SK-N-SH (cell line): ENCODE results near the gene OLFML2A. TPM values are rescaled to one million over a fixed set of nuclear protein-coding genes. Genes with fewer than 3 reads are reported as not detected.

Experiments
- CTCF ChIA-PET: fragments of 300-600, 350-600 bp; formaldehyde crosslinking; extraction: SDS; loops from one replicate; lab custom pipeline; 2021; lab: Yijun Ruan, JAX
- POLR2A ChIA-PET: fragments of 350-600 bp; sonication (Branson Sonifier 250); formaldehyde crosslinking; extraction: SDS; loops from one replicate; lab custom pipeline; 2020; ENCODE audit warnings: antibody characterized with exemption, inconsistent platforms; lab: Yijun Ruan, JAX
- DNase-seq: peaks from one replicate; pipeline ENCODE4 v3.0.0; 2012
- H2AFZ ChIP-seq: fragments of 200-600 bp; sonication (generic); 2 replicates; pipeline ENCODE4 v1.8.1; 2016; ENCODE audit warnings: antibody characterized with exemption, mild to moderate bottlenecking, low read depth
- H3F3A ChIP-seq: fragments of 200-600 bp; sonication (generic); replicated peaks from 2 replicates; pipeline ENCODE3; 2016; ENCODE audit warnings: antibody characterized with exemption, mild to moderate bottlenecking; ENCODE audit not compliant: insufficient read depth
- H3K27ac ChIP-seq, 2 experiments: fragments of 200-500 bp in 1 of 2; fragments of 200-600 bp in 1 of 2; sonication (Bioruptor generic) in 1 of 2; sonication (generic), shearing (Covaris generic) in 1 of 2; 2 replicates each; pipeline versions ENCODE4 v1.5.1 to v1.6.1; 2014 to 2016; ENCODE audit warnings: low read depth in 2 of 2, inconsistent platforms in 1 of 2, low read length in 1 of 2, mild to moderate bottlenecking in 1 of 2, mixed read lengths in 1 of 2
- H3K27me3 ChIP-seq: fragments of 200-600 bp; sonication (generic), shearing (Covaris generic); 2 replicates; pipeline ENCODE4 v1.6.1; 2016; ENCODE audit warnings: mixed run types; ENCODE audit not compliant: insufficient read depth
- H3K36me3 ChIP-seq, 2 experiments: fragments of 200-500 bp in 1 of 2; fragments of 200-600 bp in 1 of 2; sonication (Bioruptor generic) in 1 of 2; sonication (generic) in 1 of 2; replicated peaks in 1 of 2; 2 replicates each; pipeline versions ENCODE3 to v1.5.1; 2014 to 2016; ENCODE audit warnings: low read length in 1 of 2, mild to moderate bottlenecking in 1 of 2; ENCODE audit not compliant: insufficient read depth in 2 of 2, control insufficient read depth in 1 of 2
- H3K4me1 ChIP-seq, 2 experiments: fragments of 200-500 bp in 1 of 2; fragments of 200-600 bp in 1 of 2; sonication (Bioruptor generic) in 1 of 2; sonication (generic), shearing (Covaris generic) in 1 of 2; 2 replicates each; pipeline versions ENCODE4 v1.5.1 to v1.6.1; 2014 to 2016; ENCODE audit warnings: low read depth in 1 of 2, low read length in 1 of 2, mixed run types in 1 of 2; ENCODE audit not compliant: insufficient read depth in 2 of 2, control insufficient read depth in 1 of 2
- H3K4me2 ChIP-seq: fragments of 200-600 bp; sonication (generic), shearing (Covaris generic); 2 replicates; pipeline ENCODE4 v1.6.1; 2017; ENCODE audit warnings: mixed run types
- H3K4me3 ChIP-seq, 2 experiments: fragments of 200-500 bp in 1 of 2; fragments of 200-600 bp in 1 of 2; sonication (Bioruptor generic) in 1 of 2; sonication (generic), shearing (Covaris generic) in 1 of 2; 2 replicates each; pipeline versions ENCODE4 v1.5.1 to v1.8.1; 2014 to 2016; ENCODE audit warnings: low read depth in 2 of 2, inconsistent platforms in 1 of 2, low read length in 1 of 2, mild to moderate bottlenecking in 1 of 2, mixed read lengths in 1 of 2, moderate library complexity in 1 of 2
- H3K79me2 ChIP-seq: fragments of 200-600 bp; sonication (generic); 2 replicates; pipeline ENCODE4 v1.8.1; 2017; ENCODE audit warnings: mild to moderate bottlenecking; ENCODE audit not compliant: insufficient read depth
- H3K9ac ChIP-seq: fragments of 200-600 bp; sonication (generic); 2 replicates; pipeline ENCODE4 v1.6.1; 2017; ENCODE audit warnings: mixed run types
- H3K9me2 ChIP-seq: fragments of 200-600 bp; sonication (generic); 2 replicates; pipeline ENCODE4 v1.6.1; 2017; ENCODE audit warnings: mixed run types
- H3K9me3 ChIP-seq: fragments of 200-600 bp; sonication (generic); 2 replicates; pipeline ENCODE4 v1.6.1; 2017; ENCODE audit warnings: mixed run types, mild to moderate bottlenecking, moderate library complexity
- H4K20me1 ChIP-seq: fragments of 200-600 bp; sonication (generic); 2 replicates; pipeline ENCODE4 v1.6.1; 2017; ENCODE audit warnings: mild to moderate bottlenecking, mixed run types; ENCODE audit not compliant: insufficient read depth
- CTCF ChIP-seq: fragments of 200-600 bp; sonication (generic); IDR thresholded peaks from 2 replicates; pipeline ENCODE4 v1.6.1; 2017; ENCODE audit warnings: antibody characterized with exemption, mild to moderate bottlenecking, moderate library complexity
- FOSL2 ChIP-seq: IDR thresholded peaks from 2 replicates; pipeline ENCODE4 v1.4.0; 2012; ENCODE audit warnings: low read depth, mild to moderate bottlenecking, moderate library complexity, borderline replicate concordance
- FOXJ3 ChIP-seq: sonication (generic); formaldehyde crosslinking; IDR thresholded peaks from 2 replicates; pipeline ENCODE4 v1.5.1; 2020; ENCODE audit warnings: mild to moderate bottlenecking, missing genetic modification reagents
- IRF3 ChIP-seq: fragments of 150-350 bp; IDR thresholded peaks from 2 replicates; pipeline ENCODE4 v1.6.1; 2016; ENCODE audit warnings: mild to moderate bottlenecking, low read depth, low read length
- MEF2A ChIP-seq: IDR thresholded peaks from 2 replicates; pipeline ENCODE4 v1.4.0; 2012; ENCODE audit warnings: low read depth, borderline replicate concordance
- MXI1 ChIP-seq: IDR thresholded peaks from 2 replicates; pipeline ENCODE4 v1.6.1; 2012; ENCODE audit warnings: mild to moderate bottlenecking, low read depth, low read length, improper control_type of control experiment
- NFIC ChIP-seq: IDR thresholded peaks from 2 replicates; pipeline ENCODE4 v1.4.0; 2012; ENCODE audit warnings: borderline replicate concordance
- POLR2AphosphoS5 ChIP-seq: IDR thresholded peaks from 2 replicates; pipeline ENCODE4 v1.6.1; 2012; ENCODE audit warnings: low read depth, low read length
- RAD21 ChIP-seq: IDR thresholded peaks from 2 replicates; pipeline ENCODE4 v1.6.1; 2012; ENCODE audit warnings: mild to moderate bottlenecking, low read length
- RFX5 ChIP-seq: IDR thresholded peaks from 2 replicates; pipeline ENCODE4 v1.6.1; 2012; ENCODE audit warnings: mild to moderate bottlenecking, improper control_type of control experiment, low read length
- RXRA ChIP-seq: IDR thresholded peaks from 2 replicates; pipeline ENCODE4 v1.4.0; 2012; ENCODE audit warnings: low read depth, mild to moderate bottlenecking, borderline replicate concordance
- TAF1 ChIP-seq: IDR thresholded peaks from 2 replicates; pipeline ENCODE4 v1.6.1; 2012; ENCODE audit warnings: low read depth, mild to moderate bottlenecking, low read length, moderate library complexity, borderline replicate concordance
- USF1 ChIP-seq: IDR thresholded peaks from 2 replicates; pipeline ENCODE4 v1.4.0; 2012; ENCODE audit warnings: low read depth, borderline replicate concordance
- YY1 ChIP-seq: IDR thresholded peaks from 2 replicates; pipeline ENCODE4 v1.4.0; 2012; ENCODE audit warnings: low read depth, mild to moderate bottlenecking
- ZBTB33 ChIP-seq: IDR thresholded peaks from 2 replicates; pipeline ENCODE4 v1.4.0; 2012; ENCODE audit warnings: low read depth, borderline replicate concordance
- WGBS: methylation state at CpG from one replicate; pipeline ENCODE4 v1.1.6; 2017; ENCODE audit warnings: low lambda C conversion rate; 5-methylcytosine and 5-hydroxymethylcytosine counted together
- polyA plus RNA-seq, 3 experiments: library from polyadenylated mRNA; depleted of rRNA; stranded (reverse); fragments of >200 nt; gene quantifications; 2 replicates each; pipeline ENCODE4 v1.2.3, GENCODE V29; 2012
- TF ChIP-seq, protein P1 (sequence below): IDR thresholded peaks from 2 replicates; pipeline ENCODE4 v1.6.1; 2012; ENCODE audit warnings: mild to moderate bottlenecking, low read depth, low read length, moderate library complexity
- TF ChIP-seq, protein P2 (sequence below): fragments of 150-350 bp; IDR thresholded peaks from 2 replicates; pipeline ENCODE4 v1.6.1; 2017; ENCODE audit warnings: antibody characterized with exemption, low read length, low read depth, borderline replicate concordance

The OLFML2A gene
- polyA plus RNA-seq, 1 of the 3 experiments (the other 2 are of a cell fraction) = 7.7 TPM

DNA sequence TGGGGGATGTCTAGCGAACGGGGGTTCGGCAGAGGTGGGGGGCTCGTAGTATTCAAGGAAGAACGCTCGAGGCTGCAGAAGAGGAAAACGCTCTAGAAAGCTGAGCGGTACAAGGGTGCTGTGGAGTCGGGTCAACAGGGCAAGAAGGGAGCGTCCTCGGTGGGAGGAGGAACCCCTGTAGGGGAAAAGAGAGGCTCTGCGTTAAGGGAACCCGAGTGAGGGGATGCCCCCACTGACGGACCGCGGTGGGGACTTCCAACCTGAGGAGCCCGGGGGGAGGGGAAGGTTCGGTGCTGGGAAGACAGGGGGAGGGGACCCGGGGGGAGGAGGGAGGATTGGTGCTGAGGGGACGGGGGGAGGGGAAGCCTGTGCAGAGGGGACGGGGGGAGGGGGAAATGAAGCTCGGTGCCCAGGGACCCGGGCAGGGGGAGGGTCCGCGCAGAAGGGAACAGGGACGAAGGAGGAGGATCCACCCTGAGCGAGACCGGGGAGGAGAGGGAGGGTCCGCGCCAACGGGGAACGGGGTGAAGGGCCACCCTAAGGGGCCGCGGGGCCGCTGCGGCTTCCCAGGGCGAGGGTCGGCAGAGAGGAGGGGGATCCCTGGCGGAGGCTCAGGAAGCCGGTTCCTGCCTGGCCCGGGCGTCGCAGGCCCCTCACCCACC is 6.4 kb upstream of the OLFML2A start (continued):
- TF ChIP-seq FOXJ3 (CRISPR knock-in tag) (no peak), RXRA (no peak), FOSL2 (no peak), POLR2AphosphoS5 (no peak), NFIC (no peak), RFX5 (no peak), CTCF (no peak), MEF2A (no peak)

- Histone ChIP-seq H3K27ac (peak within 1 kb of the TSS; percentile 71 to 82), H3F3A (peaks cover 24% of the 10 kb centered on the region), H3K9me2 (no peaks in the 10 kb centered on the region), H3K4me1 (peaks cover 8 to 16% of the 10 kb centered on the region in 2 experiments; a peak in 3 of 4 replicates), H3K9me3 (no peaks in the 10 kb centered on the region), H4K20me1 (peaks cover 24% of the 10 kb centered on the region; the same call in 1 of the 2 replicates), H3K79me2 (peaks cover 31% of the 10 kb centered on the region), H3K4me2 (peak within 1 kb of the TSS; percentile 97), H2AFZ (peak within 1 kb of the TSS; percentile 81), H3K36me3 (no peaks in the 10 kb centered on the region), H3K4me3 (peak within 1 kb of the TSS; percentile 75 to 92), H3K27me3 (no peaks in the 10 kb centered on the region), H3K9ac (peak within 1 kb of the TSS; percentile 63)
- WGBS = under 1% methylated on average over 14 of the region's 82 CpGs
- peak; percentile 98 for DNase-seq
- CTCF ChIA-PET = interaction anchor here (0.6 to 16.2 kb wide), 52 partner anchors 8 to 606 kb away, joined by 3 to 1436 read pairs (median 4); partner anchors contain the start of genes ARPC5L, RPL35, SCAI and WDR38
- POLR2A ChIA-PET = interaction anchor here (0.9 to 5.0 kb wide), 3 partner anchors 83 to 98 kb away, joined by 3 to 42 read pairs (median 11); partner anchors contain the start of genes ARPC5L, RPL35 and WDR38
- TF ChIP-seq IRF3 (no peak), FOXJ3 (CRISPR knock-in tag) (no peak), RAD21 (no peak), TAF1 (peak; percentile 49; the same call in 1 of the 2 replicates), YY1 (0 out of 2 replicates have a peak, but pooled peaks have one; percentile 20), ZBTB33 (no peak), USF1 (peak; percentile 82), MXI1 (peak; percentile 92)
- TF ChIP-seq, protein P1, sequence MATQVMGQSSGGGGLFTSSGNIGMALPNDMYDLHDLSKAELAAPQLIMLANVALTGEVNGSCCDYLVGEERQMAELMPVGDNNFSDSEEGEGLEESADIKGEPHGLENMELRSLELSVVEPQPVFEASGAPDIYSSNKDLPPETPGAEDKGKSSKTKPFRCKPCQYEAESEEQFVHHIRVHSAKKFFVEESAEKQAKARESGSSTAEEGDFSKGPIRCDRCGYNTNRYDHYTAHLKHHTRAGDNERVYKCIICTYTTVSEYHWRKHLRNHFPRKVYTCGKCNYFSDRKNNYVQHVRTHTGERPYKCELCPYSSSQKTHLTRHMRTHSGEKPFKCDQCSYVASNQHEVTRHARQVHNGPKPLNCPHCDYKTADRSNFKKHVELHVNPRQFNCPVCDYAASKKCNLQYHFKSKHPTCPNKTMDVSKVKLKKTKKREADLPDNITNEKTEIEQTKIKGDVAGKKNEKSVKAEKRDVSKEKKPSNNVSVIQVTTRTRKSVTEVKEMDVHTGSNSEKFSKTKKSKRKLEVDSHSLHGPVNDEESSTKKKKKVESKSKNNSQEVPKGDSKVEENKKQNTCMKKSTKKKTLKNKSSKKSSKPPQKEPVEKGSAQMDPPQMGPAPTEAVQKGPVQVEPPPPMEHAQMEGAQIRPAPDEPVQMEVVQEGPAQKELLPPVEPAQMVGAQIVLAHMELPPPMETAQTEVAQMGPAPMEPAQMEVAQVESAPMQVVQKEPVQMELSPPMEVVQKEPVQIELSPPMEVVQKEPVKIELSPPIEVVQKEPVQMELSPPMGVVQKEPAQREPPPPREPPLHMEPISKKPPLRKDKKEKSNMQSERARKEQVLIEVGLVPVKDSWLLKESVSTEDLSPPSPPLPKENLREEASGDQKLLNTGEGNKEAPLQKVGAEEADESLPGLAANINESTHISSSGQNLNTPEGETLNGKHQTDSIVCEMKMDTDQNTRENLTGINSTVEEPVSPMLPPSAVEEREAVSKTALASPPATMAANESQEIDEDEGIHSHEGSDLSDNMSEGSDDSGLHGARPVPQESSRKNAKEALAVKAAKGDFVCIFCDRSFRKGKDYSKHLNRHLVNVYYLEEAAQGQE = peak; percentile 90
- TF ChIP-seq, protein P2, sequence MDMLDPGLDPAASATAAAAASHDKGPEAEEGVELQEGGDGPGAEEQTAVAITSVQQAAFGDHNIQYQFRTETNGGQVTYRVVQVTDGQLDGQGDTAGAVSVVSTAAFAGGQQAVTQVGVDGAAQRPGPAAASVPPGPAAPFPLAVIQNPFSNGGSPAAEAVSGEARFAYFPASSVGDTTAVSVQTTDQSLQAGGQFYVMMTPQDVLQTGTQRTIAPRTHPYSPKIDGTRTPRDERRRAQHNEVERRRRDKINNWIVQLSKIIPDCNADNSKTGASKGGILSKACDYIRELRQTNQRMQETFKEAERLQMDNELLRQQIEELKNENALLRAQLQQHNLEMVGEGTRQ = peak; percentile 52
Measured at GRCh38 chr9:124771021-124771866, 5.7 kb upstream of the OLFML2A start, which contains the start of gene NR6A1. Gene NR6A1, minus strand, starts transcription at chr9:124771311.
